K562 (cell line): ENCODE results near the gene TEP1. TPM values are rescaled to one million over a fixed set of nuclear protein-coding genes. Genes with fewer than 3 reads are reported as not detected.

Experiments
- BCLAF1 ChIP-seq, 2 experiments: fragments of 450-650 bp in 1 of 2; IDR thresholded peaks; 2 replicates each; pipeline ENCODE4 v1.6.1; 2011 to 2017; ENCODE audit warnings: low read depth in 2 of 2, antibody characterized with exemption in 1 of 2, borderline replicate concordance in 1 of 2, low read length in 1 of 2, mild to moderate bottlenecking in 1 of 2, mixed read lengths in 1 of 2; ENCODE audit not compliant: control insufficient read depth in 1 of 2
- CBX5 ChIP-seq: IDR thresholded peaks from 2 replicates; pipeline ENCODE4 v1.6.1; 2014; ENCODE audit warnings: low read depth, borderline replicate concordance
- DNMT1 ChIP-seq: fragments of 450-650 bp; IDR thresholded peaks from 2 replicates; pipeline ENCODE4 v1.6.1; 2016; ENCODE audit warnings: antibody characterized with exemption, mild to moderate bottlenecking
- ELF1 ChIP-seq: fragments of 200-800 bp; sonication (Bioruptor generic); IDR thresholded peaks from 2 replicates; pipeline ENCODE4 v1.6.1; 2016; ENCODE audit warnings: missing genetic modification characterization, missing compliant biosample characterization
- EWSR1 ChIP-seq: fragments of 450-650 bp; IDR thresholded peaks from 2 replicates; pipeline ENCODE4 v1.6.1; 2018; ENCODE audit warnings: borderline replicate concordance, mild to moderate bottlenecking, low read depth, moderate library complexity; ENCODE audit not compliant: partially characterized antibody
- HDGF ChIP-seq: fragments of 450-650 bp; IDR thresholded peaks from 2 replicates; pipeline ENCODE4 v1.6.1; 2016
- IFI16 ChIP-seq: fragments of 250-450 bp; sonication (Bioruptor Pico); IDR thresholded peaks from 2 replicates; pipeline ENCODE4 v2.1.2; 2022; ENCODE audit warnings: mild to moderate bottlenecking, inconsistent platforms
- KAT8 ChIP-seq: fragments of 450-650 bp; IDR thresholded peaks from 2 replicates; pipeline ENCODE4 v1.6.1; 2016; ENCODE audit warnings: low read depth, mild to moderate bottlenecking
- MYC ChIP-seq, 2 experiments: fragments of 250-450 bp in 1 of 2; sonication (Bioruptor Pico) in 1 of 2; IDR thresholded peaks; 2 replicates each; pipeline versions ENCODE4 v1.5.1 to v1.6.1; 2012 to 2021; ENCODE audit warnings: low read depth in 2 of 2, borderline replicate concordance in 1 of 2, improper control_type of control experiment in 1 of 2, low read length in 1 of 2, mild to moderate bottlenecking in 1 of 2, moderate library complexity in 1 of 2
- NKRF ChIP-seq: fragments of 450-650 bp; IDR thresholded peaks from 2 replicates; pipeline ENCODE4 v1.6.1; 2016; ENCODE audit warnings: borderline replicate concordance
- NR2C1 ChIP-seq, 2 experiments: fragments of 450-650 bp; IDR thresholded peaks; 2 replicates each; pipeline ENCODE4 v1.6.1; 2017; ENCODE audit warnings: mild to moderate bottlenecking in 2 of 2, antibody characterized with exemption in 1 of 2, inconsistent platforms in 1 of 2, missing compliant biosample characterization in 1 of 2, missing genetic modification characterization in 1 of 2
- NR2F6 ChIP-seq: fragments of 450-650 bp; formaldehyde crosslinking; IDR thresholded peaks from 2 replicates; pipeline ENCODE4 v1.4.0; 2020; ENCODE audit warnings: mild to moderate bottlenecking
- PHF8 ChIP-seq: fragments of 200-600 bp; sonication (generic); IDR thresholded peaks from 2 replicates; pipeline ENCODE4 v1.6.1; 2012; ENCODE audit warnings: mixed run types, mild to moderate bottlenecking, inconsistent platforms, low read length, moderate library complexity, borderline replicate concordance
- SAFB2 ChIP-seq: fragments of 200-400 bp; formaldehyde crosslinking; IDR thresholded peaks from 2 replicates; pipeline ENCODE4 v1.6.1; 2018; ENCODE audit warnings: borderline replicate concordance, low read length, low read depth, moderate library complexity; ENCODE audit not compliant: severe bottlenecking
- SMARCE1 ChIP-seq: fragments of 450-650 bp; IDR thresholded peaks from 2 replicates; pipeline ENCODE4 v1.7.1; 2016; ENCODE audit warnings: mild to moderate bottlenecking
- TBL1XR1 ChIP-seq, 2 experiments: IDR thresholded peaks; 2 replicates each; pipeline ENCODE4 v1.6.1; 2012; ENCODE audit warnings: improper control_type of control experiment in 2 of 2, low read length in 2 of 2, mild to moderate bottlenecking in 1 of 2
- TRIM25 ChIP-seq: fragments of 450-650 bp; IDR thresholded peaks from 2 replicates; pipeline ENCODE4 v1.7.0; 2016; ENCODE audit warnings: borderline replicate concordance
- TSC22D4 ChIP-seq: fragments of 450-650 bp; IDR thresholded peaks from 2 replicates; pipeline ENCODE4 v1.6.1; 2016; ENCODE audit warnings: missing genetic modification characterization, missing biosample characterization, control low read depth
- polyA plus RNA-seq, 8 experiments: library from polyadenylated mRNA; depleted of rRNA in 4 of 8; stranded (reverse) in 5 of 8; unstranded in 3 of 8; fragments of >200 nt; fragmentation: Nextera tagmentation in 2 of 8; fragmentation: Illumina TruSeq in 1 of 8; extraction: Ambion mirVana in 2 of 8; extraction: Trizol in 1 of 8; gene quantifications; 2 replicates each; pipeline versions ENCODE4 v1.2.1 to v1.2.3, GENCODE V29; 2011 to 2014; ENCODE audit warnings: inconsistent platforms in 1 of 8, missing spikeins in 1 of 8
- total RNA-seq, 7 experiments: library from RNA; depleted of rRNA in 6 of 7; stranded (reverse); fragments of >200 nt in 6 of 7; fragmentation: Illumina TruSeq in 2 of 7; extraction: Trizol in 2 of 7; gene quantifications; 2 replicates each; pipeline versions ENCODE4 v1.2.1 to v1.2.3, GENCODE V29; 2011 to 2021; ENCODE audit warnings: low replicate concordance in 1 of 7

Gene TEP1
- total and polyA plus RNA-seq, 9 of the 15 experiments (the other 6 are each of a cell fraction or from before 2014, with no cell fraction given), result 1.0 to 12.2 (median 7.1) TPM

GRCh38 chr14:20343092-20343861 lies 70.0 kb downstream of the TEP1 start, which contains the start of gene PARP2 (continued):
- TF ChIP-seq TRIM25, result no peak
- TF ChIP-seq ELF1, result no peak
- no peak for TF ChIP-seq SAFB2
- no peak for TF ChIP-seq HDGF
- TF ChIP-seq TBL1XR1 (IDR thresholded peaks at IDR 0.05; ENCODE audit: low read length in 2 of 2), result peak in 1 of 2 experiments; percentile 38; a peak in 1 of 4 replicates
- no peak for TF ChIP-seq IFI16 (CRISPR knock-in tag)
- peak in 1 of 2 experiments; percentile 92; a peak in 1 of 4 replicates for TF ChIP-seq BCLAF1 (IDR thresholded peaks at IDR 0.05; ENCODE audit: borderline replicate concordance in 1 of 2, control insufficient read depth in 1 of 2, low read depth in 2 of 2, low read length in 1 of 2)
- TF ChIP-seq EWSR1, result no peak
- TF ChIP-seq KAT8, result no peak
- no peak for TF ChIP-seq SMARCE1
- TF ChIP-seq TSC22D4 (tag), result no peak
- peak; percentile 42; the same call in 1 of the 2 replicates for TF ChIP-seq NKRF
- peak; percentile 61; the same call in 1 of the 2 replicates for TF ChIP-seq PHF8
- TF ChIP-seq NR2F6, result no peak
- peak; percentile 63; the same call in 1 of the 2 replicates for TF ChIP-seq MYC (IDR thresholded peaks at IDR 0.05; ENCODE audit: low read depth, low read length)
- no peak for TF ChIP-seq MYC (CRISPR knock-in tag; IDR thresholded peaks at IDR 0.05; ENCODE audit: borderline replicate concordance, low read depth)
- no peak for TF ChIP-seq CBX5
- no peak for TF ChIP-seq DNMT1
- TF ChIP-seq NR2C1 (IDR thresholded peaks at IDR 0.05), result 0 out of 2 replicates have a peak, but pooled peaks have one; percentile 23
- no peak for TF ChIP-seq NR2C1 (tag; IDR thresholded peaks at IDR 0.05)
